ENCODE results near the gene NOL4L.
"Not testable (repeated sequence)": the region's sequence is repeated elsewhere in the genome, so short reads cannot be mapped to it uniquely, and the experiment has no call there.

Gene NOL4L

DNA sequence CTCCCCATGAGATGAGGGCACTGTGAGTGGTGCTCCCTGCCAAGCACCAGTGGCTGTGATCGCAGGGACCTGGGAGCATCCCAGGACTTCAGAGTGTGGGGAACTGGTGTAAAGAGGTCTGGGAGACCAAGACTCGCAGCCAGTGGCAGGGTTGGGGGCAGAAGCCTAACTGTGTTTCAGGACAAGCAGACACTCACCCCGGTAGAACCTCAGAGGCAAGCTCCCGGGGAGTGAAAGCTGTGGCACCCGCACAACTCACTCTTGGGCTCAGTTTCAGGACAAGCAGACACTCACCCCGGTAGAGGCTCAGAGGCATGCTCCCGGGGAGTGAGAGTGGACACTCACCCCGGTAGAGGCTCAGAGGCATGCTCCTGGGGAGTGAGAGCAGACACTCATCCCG is 114.2 kb downstream of the NOL4L start:
- Histone ChIP-seq H3K9ac (ENCODE audit: low read length) (no peak overlapping the region), H3K36me3 (ENCODE audit: insufficient read depth, low read length) (peaks cover 11% of the 10 kb centered on the region), H3K27me3 (ENCODE audit: control insufficient read depth in 1 of 2, insufficient read depth in 2 of 2, low read length in 2 of 2) (no peaks in the 10 kb centered on the region), H3K4me1 (ENCODE audit: insufficient read depth, low read length) (peaks cover 86% of the 10 kb centered on the region), H3K27ac (ENCODE audit: low read depth, low read length) (peak overlapping the region; percentile 61), H3K4me3 (ENCODE audit: low read depth in 1 of 2, low read length in 2 of 2) (peak overlapping the region in 1 of 2 donors; percentile 14), H3K9me3 (ENCODE audit: low read length) (no peaks in the 10 kb centered on the region)

DNA sequence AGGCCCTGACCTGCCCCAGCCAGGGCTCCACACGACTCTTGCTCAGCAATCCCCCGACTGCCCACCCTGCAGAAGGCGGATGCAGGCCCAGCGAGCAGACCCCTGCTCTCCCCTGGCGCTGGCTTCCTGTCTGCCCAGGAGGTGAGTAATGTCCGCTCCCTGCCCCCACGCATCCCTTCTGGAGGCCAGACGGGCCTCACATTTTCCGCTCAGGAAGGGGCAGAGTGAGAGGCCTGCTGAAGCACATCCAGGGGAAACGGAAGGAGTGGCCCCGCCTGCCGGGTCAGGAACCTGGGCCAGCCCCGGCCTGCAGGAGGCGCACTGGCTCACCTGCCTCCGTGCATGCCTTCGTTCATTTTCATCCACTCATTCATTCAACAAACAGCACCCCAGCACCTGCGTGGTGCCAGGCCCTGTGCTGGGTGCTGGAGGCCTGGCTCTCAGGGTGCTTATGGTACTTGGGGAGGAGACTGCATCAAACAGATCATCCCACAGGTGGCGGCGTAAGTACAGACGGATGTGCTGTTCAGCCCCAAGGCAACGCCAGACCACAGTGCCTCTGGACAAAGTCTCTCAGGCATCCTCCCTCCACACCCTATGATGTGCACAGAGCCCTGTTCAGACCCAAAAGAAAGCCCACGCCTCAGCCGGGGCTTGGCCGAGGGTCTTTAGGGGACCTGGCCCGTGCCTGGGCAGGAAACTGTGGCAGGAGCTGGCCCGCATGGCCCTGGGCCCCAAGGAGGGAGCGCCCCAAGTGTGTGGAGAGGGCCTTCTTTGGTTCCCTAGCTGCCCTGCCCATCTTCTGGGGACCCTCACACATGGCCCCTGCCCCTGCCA is 114.9 kb downstream of the NOL4L start:
- no peak overlapping the region for H3K4me3 ChIP-seq (ENCODE audit: low read depth in 1 of 2, low read length in 2 of 2)
- no peak overlapping the region for H3K9ac ChIP-seq (ENCODE audit: low read length)
- peak overlapping the region; percentile 61 for H3K27ac ChIP-seq (ENCODE audit: low read depth, low read length)
- H3K4me1 ChIP-seq (ENCODE audit: insufficient read depth, low read length) = peaks cover 87% of the 10 kb centered on the region
- no peaks in the 10 kb centered on the region for H3K9me3 ChIP-seq (ENCODE audit: low read length)
- no peaks in the 10 kb centered on the region for H3K27me3 ChIP-seq (ENCODE audit: control insufficient read depth in 1 of 2, insufficient read depth in 2 of 2, low read length in 2 of 2)
- peaks cover 11% of the 10 kb centered on the region for H3K36me3 ChIP-seq (ENCODE audit: insufficient read depth, low read length)

DNA sequence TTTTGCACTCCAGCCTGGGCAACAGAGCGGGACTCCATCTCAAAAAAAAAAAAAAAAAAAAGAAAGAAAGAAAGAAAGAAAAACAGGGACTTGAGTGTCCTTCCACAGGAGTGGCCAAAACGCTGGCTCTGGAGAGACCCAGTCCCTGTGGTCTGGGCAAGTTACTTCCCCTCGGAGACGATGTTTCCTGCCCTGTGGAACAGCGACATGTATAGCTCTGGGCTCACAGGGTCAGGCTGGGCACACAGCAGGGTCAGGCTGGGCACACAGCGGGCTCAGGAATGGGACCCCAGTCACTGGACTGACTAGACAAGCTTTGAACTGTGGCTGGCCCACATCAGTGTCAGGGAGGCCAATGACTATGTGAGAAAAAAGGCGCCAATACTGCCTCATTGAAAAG is 116.3 kb downstream of the NOL4L start:
- no peaks in the 10 kb centered on the region for H3K27me3 ChIP-seq (ENCODE audit: control insufficient read depth in 1 of 2, insufficient read depth in 2 of 2, low read length in 2 of 2)
- H3K4me1 ChIP-seq (ENCODE audit: insufficient read depth, low read length) = peaks cover 90% of the 10 kb centered on the region
- no peak overlapping the region for H3K9ac ChIP-seq (ENCODE audit: low read length)
- H3K4me3 ChIP-seq (ENCODE audit: low read depth in 1 of 2, low read length in 2 of 2) = no peak overlapping the region
- peaks cover 11% of the 10 kb centered on the region for H3K36me3 ChIP-seq (ENCODE audit: insufficient read depth, low read length)
- H3K9me3 ChIP-seq (ENCODE audit: low read length) = no peaks in the 10 kb centered on the region
- H3K27ac ChIP-seq (ENCODE audit: low read depth, low read length) = no peak overlapping the region

DNA sequence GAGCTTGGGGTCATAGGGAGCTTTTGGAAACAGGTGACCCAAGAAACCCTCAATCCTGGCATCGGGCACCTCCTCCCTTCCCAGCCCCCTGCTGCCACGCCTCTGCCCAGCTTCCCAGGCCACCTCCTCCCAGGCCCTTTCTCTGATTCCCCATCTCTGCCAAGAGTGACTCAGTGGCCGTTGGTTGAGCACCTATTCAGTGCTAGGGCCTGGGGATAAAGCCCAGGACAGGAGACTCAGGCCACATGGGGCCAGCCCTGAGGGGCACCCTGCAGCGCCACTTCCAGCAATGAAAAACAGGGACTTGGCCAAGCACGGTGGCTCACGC is 116.9 kb downstream of the NOL4L start:
- no peak overlapping the region for H3K4me3 ChIP-seq (ENCODE audit: low read depth in 1 of 2, low read length in 2 of 2)
- H3K9me3 ChIP-seq (ENCODE audit: low read length) = no peaks in the 10 kb centered on the region
- no peak overlapping the region for H3K9ac ChIP-seq (ENCODE audit: low read length)
- no peak overlapping the region for H3K27ac ChIP-seq (ENCODE audit: low read depth, low read length)
- H3K4me1 ChIP-seq (ENCODE audit: insufficient read depth, low read length) = peaks cover 90% of the 10 kb centered on the region
- no peaks in the 10 kb centered on the region for H3K27me3 ChIP-seq (ENCODE audit: control insufficient read depth in 1 of 2, insufficient read depth in 2 of 2, low read length in 2 of 2)
- peaks cover 11% of the 10 kb centered on the region for H3K36me3 ChIP-seq (ENCODE audit: insufficient read depth, low read length)

DNA sequence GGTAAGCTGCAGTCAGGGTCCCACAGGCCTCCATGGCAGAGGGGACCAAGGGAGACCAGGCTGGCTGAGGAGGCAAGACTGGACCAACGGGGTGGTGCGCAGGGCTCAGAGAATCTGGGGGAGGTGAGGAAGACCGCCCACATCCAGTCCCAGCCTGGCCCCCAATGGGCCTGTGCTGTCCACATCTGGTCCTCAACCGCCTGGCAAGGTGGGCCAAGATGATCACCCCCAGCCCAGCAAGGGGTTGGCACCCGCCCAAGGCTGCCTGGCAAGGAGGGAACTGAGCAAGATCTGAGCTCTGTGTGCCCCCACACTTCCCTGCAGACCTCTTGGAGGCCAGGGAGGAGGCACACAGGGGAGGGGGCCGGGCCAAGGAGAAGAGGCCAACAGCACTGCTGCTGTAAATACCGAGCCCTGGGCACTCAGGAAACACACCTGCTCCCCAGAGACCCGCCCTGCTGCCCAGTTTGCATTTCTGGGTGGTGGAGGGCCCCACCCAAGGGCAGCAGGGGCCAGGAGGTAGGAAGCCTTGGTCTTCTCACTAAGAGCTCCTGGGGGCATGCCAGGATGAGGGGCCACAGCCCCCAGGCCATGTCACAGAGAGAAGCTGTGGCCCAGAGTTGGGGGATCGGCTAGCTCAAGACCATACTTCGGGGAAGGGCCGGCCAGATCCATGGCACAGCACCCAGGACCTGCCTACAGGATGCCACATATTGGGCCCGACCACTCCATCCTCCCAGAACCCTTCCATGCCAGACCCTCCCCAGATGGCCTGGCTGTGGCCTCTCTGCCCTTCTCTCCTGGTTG is 117.4 kb downstream of the NOL4L start:
- Histone ChIP-seq H3K27me3 (ENCODE audit: control insufficient read depth in 1 of 2, insufficient read depth in 2 of 2, low read length in 2 of 2) (no peaks in the 10 kb centered on the region), H3K9me3 (ENCODE audit: low read length) (no peaks in the 10 kb centered on the region), H3K36me3 (ENCODE audit: insufficient read depth, low read length) (peaks cover 11% of the 10 kb centered on the region), H3K9ac (ENCODE audit: low read length) (no peak overlapping the region), H3K4me1 (ENCODE audit: insufficient read depth, low read length) (peaks cover 90% of the 10 kb centered on the region), H3K27ac (ENCODE audit: low read depth, low read length) (peak overlapping the region; percentile 96), H3K4me3 (ENCODE audit: low read depth in 1 of 2, low read length in 2 of 2) (no peak overlapping the region)

DNA sequence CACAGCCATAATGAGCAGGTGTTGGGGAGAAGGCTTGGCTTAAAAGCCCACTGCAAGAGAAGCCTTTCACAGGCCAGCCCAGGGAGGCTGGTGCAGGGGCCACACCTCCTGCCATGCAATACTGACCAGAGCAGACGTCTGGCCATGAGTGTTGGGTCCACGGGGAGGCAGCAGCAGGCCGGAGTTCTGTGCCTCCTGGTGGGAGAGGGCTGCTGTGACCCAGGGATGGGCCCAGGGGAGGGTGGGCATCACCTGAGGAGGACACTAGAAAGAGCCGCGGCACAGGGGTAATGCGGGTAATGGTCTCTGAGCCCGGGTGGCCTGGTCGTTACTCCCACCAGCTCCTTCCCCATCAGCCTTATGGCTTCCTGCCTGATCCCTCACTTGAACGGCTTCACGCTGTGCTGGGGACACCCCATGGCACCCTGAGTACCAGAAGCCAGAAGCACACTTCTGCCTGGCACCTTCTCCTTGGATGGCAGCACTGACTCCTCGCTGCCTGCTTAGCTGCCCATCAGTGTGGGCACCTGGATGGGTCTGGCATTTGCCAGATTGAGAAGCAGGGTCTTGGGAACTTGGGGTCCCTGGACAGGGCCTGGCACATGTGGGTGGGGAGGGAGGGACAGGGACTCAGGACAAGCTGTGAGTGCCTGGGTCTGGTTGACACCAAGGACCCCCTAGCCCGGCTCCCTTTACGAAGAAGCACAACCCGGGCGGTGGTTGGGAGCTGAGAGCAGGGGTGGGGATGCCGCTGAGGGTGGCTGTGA is 118.2 kb downstream of the NOL4L start:
- peak overlapping the region; percentile 33 for H3K9ac ChIP-seq (ENCODE audit: low read length)
- H3K27me3 ChIP-seq (ENCODE audit: control insufficient read depth in 1 of 2, insufficient read depth in 2 of 2, low read length in 2 of 2) = no peaks in the 10 kb centered on the region
- no peaks in the 10 kb centered on the region for H3K9me3 ChIP-seq (ENCODE audit: low read length)
- peaks cover 89% of the 10 kb centered on the region for H3K4me1 ChIP-seq (ENCODE audit: insufficient read depth, low read length)
- H3K36me3 ChIP-seq (ENCODE audit: insufficient read depth, low read length) = peaks cover 7% of the 10 kb centered on the region
- no peak overlapping the region for H3K4me3 ChIP-seq (ENCODE audit: low read depth in 1 of 2, low read length in 2 of 2)
- H3K27ac ChIP-seq (ENCODE audit: low read depth, low read length) = peak overlapping the region; percentile 96

DNA sequence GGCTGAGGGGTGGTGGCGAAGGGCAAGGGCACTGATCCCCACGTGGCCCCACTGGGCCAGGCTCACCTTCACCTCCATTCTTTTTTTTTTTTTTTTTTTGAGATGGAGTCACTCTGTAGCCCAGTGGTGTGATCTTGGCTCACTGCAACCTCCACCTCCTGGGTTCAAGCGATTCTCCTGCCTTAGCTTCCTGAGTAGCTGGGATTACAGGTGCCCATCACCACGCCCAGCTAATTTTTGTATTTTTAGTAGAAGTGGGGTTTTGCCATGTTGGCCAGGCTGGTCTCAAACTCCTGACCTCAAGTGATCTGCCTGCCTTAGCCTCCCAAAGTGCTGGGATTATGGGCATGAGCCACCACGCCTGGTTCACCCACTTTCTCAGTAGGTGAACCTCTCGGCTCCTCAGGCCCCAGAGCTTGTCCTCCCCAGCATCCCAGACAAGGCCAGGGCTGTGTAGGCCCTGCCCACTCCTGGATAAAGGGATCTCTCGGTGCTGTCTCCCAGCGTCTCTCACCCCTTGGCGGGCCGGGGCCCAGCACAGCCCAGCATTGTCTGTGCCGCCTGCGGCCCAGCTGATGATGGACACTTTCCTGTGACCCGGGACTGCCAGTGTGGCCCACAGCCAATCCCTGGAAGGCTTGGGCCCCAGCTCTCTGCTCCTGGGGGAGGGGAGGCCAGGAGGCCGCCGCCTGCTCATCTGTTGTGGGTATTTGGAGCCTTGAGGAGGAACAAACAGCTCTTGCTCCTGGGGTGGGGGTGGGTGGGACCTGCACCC is 119.0 kb downstream of the NOL4L start:
- H3K4me1 ChIP-seq (ENCODE audit: insufficient read depth, low read length) = peaks cover 85% of the 10 kb centered on the region

DNA sequence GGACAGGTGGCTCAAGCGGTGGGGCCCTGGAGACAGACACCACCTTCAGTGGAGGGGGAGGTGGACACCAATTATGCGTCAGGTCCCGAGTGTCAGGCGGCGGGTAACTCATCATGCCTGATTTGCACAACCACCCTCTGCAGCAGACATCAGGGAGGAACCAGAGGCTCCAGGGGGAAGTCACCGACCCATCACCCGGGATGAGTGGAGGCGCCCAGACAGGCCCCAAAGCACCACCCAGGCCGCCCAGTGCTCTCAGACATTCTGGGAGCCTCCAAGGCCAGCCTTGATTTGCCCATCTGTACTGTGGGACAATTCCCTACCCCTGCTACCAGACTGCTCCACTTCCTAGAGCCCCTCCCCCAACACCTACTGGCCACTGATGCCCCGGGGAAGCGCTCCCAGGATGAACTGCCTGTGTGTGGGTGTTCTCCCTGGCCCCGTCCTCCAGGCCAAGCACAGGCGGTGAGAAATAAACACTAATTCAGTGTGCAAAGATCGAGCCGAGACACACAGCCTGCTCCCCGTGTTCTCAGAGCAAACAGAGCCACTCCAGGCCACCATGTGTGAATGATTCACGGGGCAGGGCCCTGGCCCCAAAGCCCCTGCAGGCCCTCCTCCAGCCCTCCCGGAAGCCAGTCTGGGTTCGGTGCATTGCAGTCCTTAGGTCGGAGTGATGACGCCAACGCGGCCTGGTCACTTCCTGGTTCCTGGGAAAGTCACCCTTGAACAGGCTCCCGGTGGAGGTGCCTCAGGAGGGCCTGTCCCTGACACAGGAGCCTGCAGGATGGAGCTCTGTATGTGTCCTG is 119.8 kb downstream of the NOL4L start:
- peak overlapping the region; percentile 96 for H3K27ac ChIP-seq (ENCODE audit: low read depth, low read length)
- H3K9me3 ChIP-seq (ENCODE audit: low read length) = no peaks in the 10 kb centered on the region
- no peak overlapping the region for H3K9ac ChIP-seq (ENCODE audit: low read length)
- no peaks in the 10 kb centered on the region for H3K27me3 ChIP-seq (ENCODE audit: control insufficient read depth in 1 of 2, insufficient read depth in 2 of 2, low read length in 2 of 2)
- H3K36me3 ChIP-seq (ENCODE audit: insufficient read depth, low read length) = no peaks in the 10 kb centered on the region
- no peak overlapping the region for H3K4me3 ChIP-seq (ENCODE audit: low read depth in 1 of 2, low read length in 2 of 2)
- H3K4me1 ChIP-seq (ENCODE audit: insufficient read depth, low read length) = peaks cover 77% of the 10 kb centered on the region

More for the DNA sequence above, 119.0 kb downstream of the NOL4L start:
- H3K36me3 ChIP-seq (ENCODE audit: insufficient read depth, low read length); H3K9ac ChIP-seq (ENCODE audit: low read length); H3K9me3 ChIP-seq (ENCODE audit: low read length); H3K27me3 ChIP-seq (ENCODE audit: control insufficient read depth in 1 of 2, insufficient read depth in 2 of 2, low read length in 2 of 2); H3K4me3 ChIP-seq (ENCODE audit: low read depth in 1 of 2, low read length in 2 of 2): not testable (repeated sequence)
- peak overlapping the region; percentile 96 for H3K27ac ChIP-seq (ENCODE audit: low read depth, low read length)

DNA sequence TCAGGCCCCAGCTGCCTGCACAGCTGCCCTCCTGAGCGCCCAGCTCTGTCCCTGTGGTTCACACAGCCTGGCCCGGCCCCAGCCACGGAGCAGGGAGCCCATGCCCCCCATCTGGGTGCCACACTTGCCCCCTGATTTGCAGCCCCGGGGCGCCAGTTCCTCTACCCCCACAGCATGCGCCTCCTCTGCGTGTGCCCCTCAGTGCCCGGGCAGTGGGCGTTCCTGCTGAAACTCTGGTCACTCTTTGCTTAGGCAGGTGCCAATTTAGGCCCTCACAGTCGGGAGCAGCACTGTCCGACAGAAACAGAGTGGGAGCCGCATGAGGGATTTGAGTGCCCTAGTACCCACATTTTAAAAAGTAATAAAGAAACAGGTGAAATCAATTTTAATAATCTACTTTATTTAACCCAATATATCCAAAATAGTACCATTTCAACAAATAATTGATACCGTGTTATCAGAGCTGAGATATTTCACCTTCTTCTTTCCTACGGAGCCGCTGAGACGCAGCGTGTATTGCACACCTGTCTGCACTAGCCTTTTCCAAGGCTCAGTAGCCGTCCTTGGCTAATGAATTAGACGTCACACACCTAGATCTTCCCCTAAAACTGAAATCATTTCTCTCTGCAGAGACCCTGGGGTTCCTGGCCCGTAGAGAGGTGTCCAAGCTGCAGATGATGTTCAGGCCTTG is 120.6 kb downstream of the NOL4L start:
- peak overlapping the region in 1 of 2 donors; percentile 35 for H3K4me3 ChIP-seq (ENCODE audit: low read depth in 1 of 2, low read length in 2 of 2)
- no peaks in the 10 kb centered on the region for H3K9me3 ChIP-seq (ENCODE audit: low read length)
- no peaks in the 10 kb centered on the region for H3K36me3 ChIP-seq (ENCODE audit: insufficient read depth, low read length)
- peak overlapping the region; percentile 96 for H3K27ac ChIP-seq (ENCODE audit: low read depth, low read length)
- H3K9ac ChIP-seq (ENCODE audit: low read length) = no peak overlapping the region
- H3K4me1 ChIP-seq (ENCODE audit: insufficient read depth, low read length) = peaks cover 70% of the 10 kb centered on the region
- no peaks in the 10 kb centered on the region for H3K27me3 ChIP-seq (ENCODE audit: control insufficient read depth in 1 of 2, insufficient read depth in 2 of 2, low read length in 2 of 2)
